ENCODE results near the gene UST.
A peak's percentile ranks its signal among the peaks of the same experiment; 100 is the strongest.

Gene UST

DNA sequence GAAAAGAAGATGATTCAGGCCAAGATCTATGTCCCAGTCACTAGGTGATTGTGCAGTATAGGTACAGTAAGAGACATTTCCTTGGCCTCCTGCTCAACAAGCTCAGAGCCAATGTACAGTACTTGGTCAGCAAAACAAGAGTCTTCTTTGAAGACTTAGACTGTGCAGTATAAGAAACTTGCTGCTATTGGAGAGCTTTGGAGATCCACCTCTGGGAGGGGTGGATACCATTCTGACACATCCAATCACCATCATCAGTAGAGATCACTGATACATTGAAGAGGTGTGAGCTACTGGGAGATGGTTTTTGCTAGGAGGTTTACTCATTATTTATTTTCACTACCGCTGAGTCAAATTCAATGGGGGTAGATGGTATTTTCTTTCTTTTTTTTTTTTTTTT is 77.5 kb downstream of the UST start:
- no peak overlapping the region for H3K4me3 Mint-ChIP-seq
- H3K4me1 Mint-ChIP-seq: peaks cover 7% of the 10 kb centered on the region
- H3K27me3 Mint-ChIP-seq (ENCODE audit: low read depth, poor library complexity): no peaks in the 10 kb centered on the region
- H3K36me3 Mint-ChIP-seq (ENCODE audit: low read depth): peaks cover 22% of the 10 kb centered on the region
- DNase-seq: no peak
- peaks cover 15% of the 10 kb centered on the region for H3K9me3 Mint-ChIP-seq
- TF ChIP-seq, protein P1, sequence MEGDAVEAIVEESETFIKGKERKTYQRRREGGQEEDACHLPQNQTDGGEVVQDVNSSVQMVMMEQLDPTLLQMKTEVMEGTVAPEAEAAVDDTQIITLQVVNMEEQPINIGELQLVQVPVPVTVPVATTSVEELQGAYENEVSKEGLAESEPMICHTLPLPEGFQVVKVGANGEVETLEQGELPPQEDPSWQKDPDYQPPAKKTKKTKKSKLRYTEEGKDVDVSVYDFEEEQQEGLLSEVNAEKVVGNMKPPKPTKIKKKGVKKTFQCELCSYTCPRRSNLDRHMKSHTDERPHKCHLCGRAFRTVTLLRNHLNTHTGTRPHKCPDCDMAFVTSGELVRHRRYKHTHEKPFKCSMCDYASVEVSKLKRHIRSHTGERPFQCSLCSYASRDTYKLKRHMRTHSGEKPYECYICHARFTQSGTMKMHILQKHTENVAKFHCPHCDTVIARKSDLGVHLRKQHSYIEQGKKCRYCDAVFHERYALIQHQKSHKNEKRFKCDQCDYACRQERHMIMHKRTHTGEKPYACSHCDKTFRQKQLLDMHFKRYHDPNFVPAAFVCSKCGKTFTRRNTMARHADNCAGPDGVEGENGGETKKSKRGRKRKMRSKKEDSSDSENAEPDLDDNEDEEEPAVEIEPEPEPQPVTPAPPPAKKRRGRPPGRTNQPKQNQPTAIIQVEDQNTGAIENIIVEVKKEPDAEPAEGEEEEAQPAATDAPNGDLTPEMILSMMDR (IDR thresholded peaks at IDR 0.05): no peak
- H3K27ac Mint-ChIP-seq: no peak overlapping the region

DNA sequence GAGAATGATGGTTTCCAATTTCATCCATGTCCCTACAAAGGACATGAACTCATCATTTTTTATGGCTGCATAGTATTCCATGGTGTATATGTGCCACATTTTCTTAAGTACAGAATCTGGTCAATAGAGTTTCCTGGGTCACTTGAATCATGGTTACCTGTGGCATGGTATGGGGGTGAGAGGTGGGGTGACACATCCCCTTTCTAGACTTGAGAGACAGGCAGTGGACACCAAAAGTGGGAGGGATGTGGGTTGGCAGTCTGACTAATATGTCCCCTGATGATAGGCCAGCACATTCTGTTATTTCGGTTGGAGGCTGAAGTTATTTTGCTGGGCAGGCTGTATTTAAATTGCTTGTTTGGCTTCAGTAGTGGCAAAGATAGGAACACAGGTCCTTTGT is 78.1 kb downstream of the UST start:
- Mint-ChIP-seq H3K4me1 (peaks cover 4% of the 10 kb centered on the region), H3K27me3 (ENCODE audit: low read depth, poor library complexity) (no peaks in the 10 kb centered on the region), H3K4me3 (no peak overlapping the region), H3K27ac (no peak overlapping the region), H3K36me3 (ENCODE audit: low read depth) (peaks cover 22% of the 10 kb centered on the region), H3K9me3 (peaks cover 15% of the 10 kb centered on the region)
- TF ChIP-seq, protein P1 (IDR thresholded peaks at IDR 0.05): no peak
- no peak for DNase-seq

DNA sequence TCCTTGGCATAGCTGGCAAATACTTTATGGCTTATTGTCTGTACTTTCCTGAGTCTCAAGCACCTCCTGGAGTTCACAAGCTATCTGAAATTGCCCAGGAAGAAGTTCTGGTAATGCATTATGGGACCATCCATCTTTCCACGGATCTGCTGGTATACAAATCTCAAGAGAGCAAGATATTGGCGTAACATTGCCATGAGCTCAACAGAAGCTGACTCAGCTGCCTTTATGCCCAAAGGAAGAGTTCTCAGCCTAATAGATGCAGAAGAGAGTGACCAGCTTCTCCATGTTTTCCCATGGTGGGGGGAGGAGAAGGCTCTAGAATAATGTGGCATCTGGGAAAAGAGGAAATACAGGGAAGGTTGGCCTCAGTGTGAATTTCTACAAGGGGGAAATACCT is 78.7 kb downstream of the UST start:
- peak overlapping the region; percentile 15 for H3K27ac Mint-ChIP-seq
- no peak for DNase-seq
- TF ChIP-seq, protein P1 (IDR thresholded peaks at IDR 0.05): no peak
- peaks cover 15% of the 10 kb centered on the region for H3K9me3 Mint-ChIP-seq
- H3K27me3 Mint-ChIP-seq (ENCODE audit: low read depth, poor library complexity): no peaks in the 10 kb centered on the region
- H3K36me3 Mint-ChIP-seq (ENCODE audit: low read depth): peaks cover 22% of the 10 kb centered on the region
- no peak overlapping the region for H3K4me3 Mint-ChIP-seq
- H3K4me1 Mint-ChIP-seq: peaks cover 4% of the 10 kb centered on the region

DNA sequence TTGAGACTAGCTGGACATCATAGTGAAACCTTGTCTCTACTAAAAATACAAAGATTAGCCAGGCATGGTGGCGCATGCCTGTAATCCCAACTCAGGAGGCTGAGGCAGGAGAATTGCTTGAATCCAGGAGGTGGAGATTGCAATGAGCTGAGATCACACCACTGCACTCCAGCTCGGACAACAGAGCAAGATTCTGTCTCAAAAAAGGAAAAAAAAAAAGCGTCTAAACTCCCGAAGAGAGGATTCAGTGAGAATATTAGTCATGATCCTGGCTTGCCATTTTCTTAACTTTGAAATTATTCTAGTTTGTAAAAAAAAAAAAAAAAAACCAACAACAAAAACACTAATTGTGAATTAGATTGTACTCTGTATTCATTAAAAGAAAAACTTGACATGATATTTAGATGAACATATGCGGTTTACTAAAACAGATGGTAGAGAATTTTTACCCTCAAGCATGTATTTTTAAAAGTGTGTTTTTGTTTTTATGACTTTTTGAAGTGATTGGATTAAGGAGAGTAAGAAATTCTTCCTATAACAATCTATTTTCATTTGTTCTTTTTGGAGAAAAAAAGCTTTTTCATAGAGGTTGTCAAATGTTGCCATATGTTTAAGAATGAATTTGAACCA is 80.7 kb downstream of the UST start:
- Mint-ChIP-seq H3K36me3 (ENCODE audit: low read depth) (peaks cover 22% of the 10 kb centered on the region), H3K27me3 (ENCODE audit: low read depth, poor library complexity) (no peaks in the 10 kb centered on the region), H3K4me3 (no peak overlapping the region), H3K27ac (no peak overlapping the region), H3K9me3 (peaks cover 15% of the 10 kb centered on the region), H3K4me1 (peaks cover 4% of the 10 kb centered on the region)
- DNase-seq: no peak
- TF ChIP-seq, protein P1 (IDR thresholded peaks at IDR 0.05): no peak

DNA sequence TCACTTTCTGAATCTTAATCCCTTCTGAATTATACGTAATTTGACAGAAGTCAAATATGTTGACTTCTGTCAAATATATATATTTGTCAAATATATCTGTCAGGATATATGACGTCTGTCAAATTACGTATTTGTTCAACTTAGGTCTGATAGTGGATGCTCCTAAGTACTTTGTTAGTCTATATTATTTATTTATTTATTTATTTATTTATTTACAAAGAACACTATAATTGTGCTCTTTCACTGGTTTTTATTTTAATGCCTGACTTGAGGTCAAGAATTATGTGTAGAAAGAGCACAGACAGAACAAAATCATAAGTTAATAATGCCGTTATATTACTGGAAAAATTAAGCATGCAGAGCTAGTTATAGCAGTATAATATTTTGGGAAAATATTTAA is 81.2 kb downstream of the UST start:
- peaks cover 22% of the 10 kb centered on the region for H3K36me3 Mint-ChIP-seq (ENCODE audit: low read depth)

More for the DNA sequence above, 81.2 kb downstream of the UST start:
- no peaks in the 10 kb centered on the region for H3K27me3 Mint-ChIP-seq (ENCODE audit: low read depth, poor library complexity)
- H3K9me3 Mint-ChIP-seq: peaks cover 15% of the 10 kb centered on the region
- TF ChIP-seq, protein P1 (IDR thresholded peaks at IDR 0.05): no peak
- H3K27ac Mint-ChIP-seq: no peak overlapping the region
- H3K4me1 Mint-ChIP-seq: peaks cover 4% of the 10 kb centered on the region
- H3K4me3 Mint-ChIP-seq: no peak overlapping the region
- DNase-seq: no peak

All from nephron progenitor cell (in vitro differentiated cells).